GM19452 (cell line): ENCODE data around the gene HDDC2.

ENCODE experiments used
- ATAC-seq: cut with Tn5 transposase; IDR thresholded peaks from one replicate; pipeline ENCODE4 v1.9.1; 2021; ENCODE audit not compliant: unreplicated experiment

The HDDC2 gene

GRCh38 chr6:125301435-125302391, at the start of gene HDDC2:
Gene HDDC2, minus strand, starts transcription at chr6:125301967. Its CDS starts 35 bp downstream, at chr6:125301932.
- ATAC-seq, result peak; percentile 82

- ATAC-seq, result peak; percentile 85
Measured at GRCh38 chr6:125346926-125347563, 45.3 kb upstream of the HDDC2 start.

DNA sequence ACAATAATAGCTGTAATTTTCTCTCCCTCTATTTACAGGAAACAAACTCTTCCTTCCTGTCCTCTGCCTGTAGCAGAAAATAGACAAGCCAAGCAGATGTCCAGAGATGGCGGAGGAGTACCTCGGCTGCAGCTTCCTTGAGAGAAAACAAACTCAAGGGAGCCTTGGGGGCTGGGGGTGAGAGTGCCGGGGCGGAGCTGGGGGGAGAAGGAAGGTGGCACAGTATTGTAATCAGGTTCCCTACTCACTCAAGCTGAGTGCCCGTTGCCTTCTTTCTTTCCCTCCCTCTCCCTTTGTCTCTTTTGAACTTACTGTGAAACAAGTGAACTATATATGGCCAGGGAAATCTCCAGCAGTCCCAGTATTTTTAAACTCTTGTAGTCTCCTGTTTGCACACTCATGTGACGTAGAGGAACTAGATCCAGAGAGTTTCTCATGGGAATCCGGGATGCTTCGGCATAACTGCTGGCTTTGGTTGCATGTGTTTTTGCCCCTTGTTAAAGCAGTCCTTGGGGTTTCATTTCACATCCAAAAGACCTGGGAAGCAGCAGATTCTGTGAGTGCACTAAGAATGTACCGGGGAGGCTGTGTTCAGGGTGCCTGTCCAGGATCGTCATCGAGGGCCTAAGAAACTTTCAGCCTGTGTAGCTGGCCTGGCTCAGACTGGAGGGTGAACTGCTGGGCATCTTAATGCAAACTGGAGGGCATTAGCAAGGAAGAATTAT, 44.6 kb upstream of the HDDC2 start:
- ATAC-seq, result peak; percentile 64

- no peak for ATAC-seq
Measured at GRCh38 chr6:125341460-125341859, 39.7 kb upstream of the HDDC2 start.

- no peak for ATAC-seq
Measured at GRCh38 chr6:125340991-125341390, 39.2 kb upstream of the HDDC2 start.

DNA sequence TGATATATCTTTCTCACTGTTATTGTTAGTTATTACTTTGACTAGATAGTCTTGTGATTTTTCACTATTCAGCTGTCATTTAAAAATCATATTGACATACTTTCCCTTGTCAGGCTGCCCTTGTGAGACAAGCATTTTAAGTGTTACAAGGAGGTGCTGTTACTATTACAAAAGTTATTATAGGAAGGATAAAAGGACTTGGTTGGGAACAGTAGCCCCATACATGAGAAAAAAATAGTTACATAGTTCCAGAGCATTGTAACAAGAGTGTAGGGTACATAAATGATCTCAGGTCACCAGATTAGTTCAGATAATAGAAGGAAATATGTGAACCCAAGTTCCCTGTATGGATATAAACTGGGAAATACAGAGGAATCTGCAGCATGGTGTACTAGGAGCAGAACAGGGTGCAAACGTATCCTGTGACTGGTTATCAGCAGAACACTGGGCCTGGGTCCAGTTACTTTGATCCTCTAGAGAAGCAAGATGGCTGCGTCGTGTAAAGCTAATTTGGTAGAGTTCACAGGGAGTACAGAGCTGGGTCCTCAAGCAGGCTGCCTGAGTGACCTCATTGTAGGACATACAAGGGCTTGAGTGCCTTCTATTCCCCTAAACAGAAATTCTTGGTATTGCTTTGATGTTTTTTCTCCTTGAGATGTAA, 38.5 kb upstream of the HDDC2 start:
- no peak for ATAC-seq

DNA sequence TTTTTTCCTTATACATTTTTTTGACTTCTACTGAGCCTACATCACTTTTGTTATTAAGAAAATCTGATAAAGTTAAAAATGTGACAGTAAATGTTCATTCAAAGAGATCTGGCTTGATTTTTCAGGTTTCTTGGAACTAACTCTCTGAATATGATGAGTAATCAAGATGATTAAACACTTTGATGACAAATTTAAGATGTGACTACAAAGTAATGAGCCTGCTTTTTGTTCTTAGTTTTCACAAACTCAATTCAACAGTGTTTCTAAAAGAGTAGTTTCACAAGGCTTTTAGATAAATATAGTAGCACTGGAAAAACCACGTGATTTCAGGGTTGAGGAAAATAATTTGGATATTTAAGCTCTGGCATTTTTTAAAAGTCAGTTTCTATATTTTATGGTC, 37.9 kb upstream of the HDDC2 start:
- ATAC-seq, result no peak

GRCh38 chr6:125338381-125338780, 36.6 kb upstream of the HDDC2 start:
- ATAC-seq, result no peak

GRCh38 chr6:125337706-125338105, 35.9 kb upstream of the HDDC2 start:
- ATAC-seq, result no peak

- no peak for ATAC-seq
Measured at GRCh38 chr6:125332664-125333063, 30.9 kb upstream of the HDDC2 start.

GRCh38 chr6:125325586-125325985, 23.8 kb upstream of the HDDC2 start:
- ATAC-seq, result no peak

- ATAC-seq, result no peak
Measured at GRCh38 chr6:125323376-125323775, 21.6 kb upstream of the HDDC2 start.

DNA sequence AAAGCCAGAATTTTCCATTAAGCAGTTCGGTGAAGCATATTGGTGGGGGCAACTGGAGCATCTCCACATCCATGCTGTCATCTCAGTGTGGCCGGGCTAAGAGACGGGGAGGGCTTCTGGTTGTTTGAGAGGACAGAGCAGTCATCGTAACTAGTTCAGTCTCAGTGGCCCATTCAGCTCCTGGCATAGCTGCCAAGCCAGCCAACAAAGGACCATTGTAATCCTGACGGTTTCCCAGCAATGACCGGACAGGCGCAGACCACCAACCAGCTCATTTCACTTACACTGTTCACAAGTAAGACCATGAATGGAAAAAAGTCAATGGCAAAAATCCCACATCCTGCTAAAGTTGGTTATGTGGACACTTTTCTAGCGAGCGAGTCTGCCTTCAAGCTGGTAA, 14.9 kb upstream of the HDDC2 start:
- ATAC-seq, result no peak

DNA sequence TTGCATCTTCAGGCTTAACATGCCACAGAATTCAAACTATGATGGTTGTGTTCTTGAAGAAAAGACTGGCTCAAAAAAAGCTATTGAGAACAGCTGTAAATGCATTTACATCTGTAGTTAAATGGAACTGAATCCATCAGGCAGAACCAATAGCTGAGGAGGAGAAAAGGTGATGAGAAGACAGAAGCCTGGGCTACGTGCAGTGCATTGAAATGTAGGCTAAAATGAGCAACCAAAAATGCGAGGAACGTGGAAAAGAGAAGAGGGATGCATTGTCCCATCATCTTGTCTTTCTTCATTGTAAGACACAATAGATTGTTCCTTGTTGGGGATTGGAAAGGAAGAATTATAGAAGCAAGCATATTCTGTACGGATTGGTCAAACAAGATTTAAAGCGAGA, 13.8 kb upstream of the HDDC2 start:
- no peak for ATAC-seq

- ATAC-seq, result peak; percentile 88
Measured at GRCh38 chr6:125314009-125314581, 12.3 kb upstream of the HDDC2 start.

- ATAC-seq, result no peak
Measured at GRCh38 chr6:125312950-125313349, 11.2 kb upstream of the HDDC2 start.

- no peak for ATAC-seq
Measured at GRCh38 chr6:125312478-125312877, 10.7 kb upstream of the HDDC2 start.

GRCh38 chr6:125310994-125311649, 9.4 kb upstream of the HDDC2 start:
- peak; percentile 82 for ATAC-seq

DNA sequence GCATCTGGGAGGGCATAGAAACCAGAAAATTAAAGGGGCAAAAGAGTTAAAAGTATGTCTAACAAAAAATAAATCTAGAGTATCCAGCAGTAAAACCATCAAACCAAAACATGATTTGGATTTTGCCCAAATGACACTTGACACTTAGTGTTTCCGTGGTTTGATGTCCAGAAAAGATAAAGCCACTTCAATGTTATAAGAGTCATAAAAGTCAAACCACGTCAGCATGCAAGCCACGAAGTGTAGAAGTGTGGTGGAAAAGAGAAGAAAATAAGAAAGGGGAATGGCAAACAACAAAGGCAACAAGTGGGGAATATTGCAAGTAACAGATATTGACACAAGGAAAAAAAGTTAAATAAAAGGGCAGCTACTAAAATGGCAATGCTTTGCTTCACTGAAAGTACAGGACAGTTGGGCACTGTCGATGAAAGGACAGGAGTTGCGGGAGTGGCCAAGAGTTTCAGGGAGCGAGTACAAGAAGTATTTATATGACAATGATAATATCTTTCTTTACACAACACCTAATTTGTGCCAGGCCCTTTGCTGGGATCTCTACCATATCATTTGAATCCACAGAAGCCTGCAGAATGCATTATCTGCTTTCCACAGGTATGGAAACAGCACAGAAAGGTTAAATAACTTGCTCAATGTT, 6.3 kb upstream of the HDDC2 start:
- ATAC-seq, result no peak
